DOHH2 (cell line): ENCODE results near the gene C1orf174.

Experiments used
- H3F3A ChIP-seq: fragments of 200-600 bp; sonication (generic), shearing (Covaris generic); 2 replicates; pipeline ENCODE4 v1.6.0; 2016; ENCODE audit warnings: antibody characterized with exemption, mild to moderate bottlenecking; ENCODE audit not compliant: control insufficient read depth, insufficient read depth
- H3K27ac ChIP-seq: fragments of 200-600 bp; sonication (generic); 2 replicates; pipeline ENCODE4 v1.5.1; 2014; ENCODE audit warnings: low read depth, mild to moderate bottlenecking, low read length, moderate library complexity
- H3K27me3 ChIP-seq: fragments of 200-600 bp; sonication (generic); 2 replicates; pipeline ENCODE4 v1.6.1; 2014; ENCODE audit warnings: mild to moderate bottlenecking, low read length, mixed read lengths; ENCODE audit not compliant: control insufficient read depth
- H3K36me3 ChIP-seq: fragments of 200-600 bp; sonication (generic); 2 replicates; pipeline ENCODE4 v1.6.1; 2014; ENCODE audit warnings: mild to moderate bottlenecking, low read length, moderate library complexity, mixed read lengths; ENCODE audit not compliant: control insufficient read depth
- H3K4me1 ChIP-seq: fragments of 200-600 bp; sonication (generic); 2 replicates; pipeline ENCODE4 v1.6.1; 2014; ENCODE audit warnings: mild to moderate bottlenecking, low read length, mixed read lengths; ENCODE audit not compliant: control insufficient read depth
- H3K4me2 ChIP-seq: fragments of 200-600 bp; sonication (generic); 2 replicates; pipeline ENCODE4 v1.6.0; 2014; ENCODE audit warnings: mild to moderate bottlenecking, low read length, moderate library complexity
- H3K4me3 ChIP-seq: fragments of 200-600 bp; sonication (generic); 2 replicates; pipeline ENCODE4 v1.5.1; 2014; ENCODE audit warnings: mild to moderate bottlenecking, low read length, mixed read lengths
- H3K79me2 ChIP-seq: fragments of 200-600 bp; sonication (generic); 2 replicates; pipeline ENCODE4 v1.6.1; 2014; ENCODE audit warnings: mild to moderate bottlenecking, low read length, mixed read lengths; ENCODE audit not compliant: control insufficient read depth
- H3K9me2 ChIP-seq: fragments of 200-600 bp; sonication (generic); replicated peaks from 2 replicates; pipeline ENCODE4 v1.6.1; 2014; ENCODE audit warnings: mild to moderate bottlenecking, low read length, mixed read lengths; ENCODE audit not compliant: control insufficient read depth
- H3K9me3 ChIP-seq: fragments of 200-600 bp; sonication (generic); 2 replicates; pipeline ENCODE4 v1.6.1; 2014; ENCODE audit warnings: antibody characterized with exemption, low read length, mixed read lengths; ENCODE audit not compliant: control insufficient read depth, insufficient read depth
- H4K20me1 ChIP-seq: fragments of 200-600 bp; sonication (generic); 2 replicates; pipeline ENCODE4 v1.6.0; 2014; ENCODE audit warnings: low read depth, mild to moderate bottlenecking, antibody characterized with exemption, low read length, moderate library complexity; ENCODE audit not compliant: control insufficient read depth, insufficient read depth
- EZH2phosphoT487 ChIP-seq: fragments of 200-600 bp; sonication (generic); IDR thresholded peaks from 2 replicates; pipeline ENCODE4 v1.6.1; 2017; ENCODE audit warnings: borderline replicate concordance, mild to moderate bottlenecking, antibody characterized with exemption, low read length, moderate library complexity, mixed read lengths
- TF ChIP-seq, protein P1 (sequence below): fragments of 200-600 bp; sonication (generic); IDR thresholded peaks from one replicate; pipeline ENCODE4 v1.5.1; 2014; ENCODE audit warnings: antibody characterized with exemption, mild to moderate bottlenecking, low read depth, low read length; ENCODE audit not compliant: poor library complexity, severe bottlenecking

Gene C1orf174

DNA sequence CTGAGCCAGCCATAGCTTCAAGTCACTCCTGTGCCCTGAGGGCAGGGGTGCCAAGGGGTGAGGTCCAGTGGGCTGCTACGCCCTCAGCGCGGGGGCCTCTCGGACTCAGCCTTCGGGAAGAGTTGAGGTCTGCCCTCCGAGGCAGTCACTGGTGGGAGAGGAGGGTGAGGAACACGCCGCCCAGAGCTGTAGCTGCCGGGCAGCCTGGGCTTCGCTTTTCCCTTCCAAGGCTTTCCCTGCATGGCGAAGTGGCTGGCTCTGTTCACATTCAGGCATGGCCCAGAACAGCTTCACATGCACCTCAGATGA lies 43.0 kb upstream of the C1orf174 start:
- Histone ChIP-seq H3K27me3 (no peaks in the 10 kb centered on the region), H4K20me1 (no peaks in the 10 kb centered on the region), H3K9me2 (no peaks in the 10 kb centered on the region), H3K9me3 (peaks cover 3% of the 10 kb centered on the region; the same call in 1 of the 2 replicates), H3K79me2 (no peaks in the 10 kb centered on the region), H3K4me1 (no peaks in the 10 kb centered on the region), H3K27ac (no peak overlapping the region), H3K4me3 (no peak overlapping the region), H3F3A (no peaks in the 10 kb centered on the region), H3K4me2 (no peak overlapping the region), H3K36me3 (no peaks in the 10 kb centered on the region)
- TF ChIP-seq, protein P1, sequence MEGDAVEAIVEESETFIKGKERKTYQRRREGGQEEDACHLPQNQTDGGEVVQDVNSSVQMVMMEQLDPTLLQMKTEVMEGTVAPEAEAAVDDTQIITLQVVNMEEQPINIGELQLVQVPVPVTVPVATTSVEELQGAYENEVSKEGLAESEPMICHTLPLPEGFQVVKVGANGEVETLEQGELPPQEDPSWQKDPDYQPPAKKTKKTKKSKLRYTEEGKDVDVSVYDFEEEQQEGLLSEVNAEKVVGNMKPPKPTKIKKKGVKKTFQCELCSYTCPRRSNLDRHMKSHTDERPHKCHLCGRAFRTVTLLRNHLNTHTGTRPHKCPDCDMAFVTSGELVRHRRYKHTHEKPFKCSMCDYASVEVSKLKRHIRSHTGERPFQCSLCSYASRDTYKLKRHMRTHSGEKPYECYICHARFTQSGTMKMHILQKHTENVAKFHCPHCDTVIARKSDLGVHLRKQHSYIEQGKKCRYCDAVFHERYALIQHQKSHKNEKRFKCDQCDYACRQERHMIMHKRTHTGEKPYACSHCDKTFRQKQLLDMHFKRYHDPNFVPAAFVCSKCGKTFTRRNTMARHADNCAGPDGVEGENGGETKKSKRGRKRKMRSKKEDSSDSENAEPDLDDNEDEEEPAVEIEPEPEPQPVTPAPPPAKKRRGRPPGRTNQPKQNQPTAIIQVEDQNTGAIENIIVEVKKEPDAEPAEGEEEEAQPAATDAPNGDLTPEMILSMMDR: no peak
- TF ChIP-seq EZH2phosphoT487: no peak

DNA sequence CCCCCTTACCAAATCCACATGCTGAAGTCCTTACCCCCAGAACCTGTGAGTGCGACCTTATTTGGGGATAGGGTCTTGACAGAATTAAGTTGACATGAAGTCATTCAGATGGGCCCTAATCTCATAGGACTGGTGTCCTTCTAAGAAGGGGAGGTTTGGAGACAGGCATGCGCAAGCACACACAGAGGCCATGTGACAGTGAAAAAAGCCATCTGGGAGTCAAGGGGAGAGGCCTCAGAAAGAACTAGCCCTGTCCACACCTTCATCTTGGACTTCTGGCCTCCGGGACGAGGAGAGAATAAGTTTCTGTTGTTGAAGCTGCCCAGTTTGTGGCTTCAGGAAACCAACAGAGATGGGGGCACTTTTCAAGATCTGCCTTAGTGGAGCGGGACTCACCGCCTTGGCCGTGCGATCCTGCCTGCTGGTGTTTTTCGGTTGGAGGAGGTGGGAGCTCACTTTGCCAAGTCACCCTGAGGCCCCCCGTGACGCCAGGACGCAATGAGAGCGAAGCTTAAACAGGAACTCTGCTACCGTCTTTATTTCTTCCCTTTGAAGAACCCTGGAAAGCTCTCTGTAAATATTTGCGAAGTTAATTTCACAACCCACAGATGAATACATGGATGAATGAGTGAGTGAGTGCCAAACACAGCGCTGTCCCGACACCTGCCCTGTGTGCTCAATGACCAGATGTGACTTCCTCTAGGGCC lies 42.5 kb upstream of the C1orf174 start:
- Histone ChIP-seq H3K9me2 (no peaks in the 10 kb centered on the region), H3K27me3 (no peaks in the 10 kb centered on the region), H3K27ac (no peak overlapping the region), H3K4me2 (no peak overlapping the region), H3K4me3 (no peak overlapping the region), H3K9me3 (peaks cover 8% of the 10 kb centered on the region; the same call in 1 of the 2 replicates), H3F3A (no peaks in the 10 kb centered on the region), H3K36me3 (no peaks in the 10 kb centered on the region), H4K20me1 (no peaks in the 10 kb centered on the region), H3K4me1 (no peaks in the 10 kb centered on the region), H3K79me2 (no peaks in the 10 kb centered on the region)
- TF ChIP-seq, protein P1: no peak
- TF ChIP-seq EZH2phosphoT487: no peak

DNA sequence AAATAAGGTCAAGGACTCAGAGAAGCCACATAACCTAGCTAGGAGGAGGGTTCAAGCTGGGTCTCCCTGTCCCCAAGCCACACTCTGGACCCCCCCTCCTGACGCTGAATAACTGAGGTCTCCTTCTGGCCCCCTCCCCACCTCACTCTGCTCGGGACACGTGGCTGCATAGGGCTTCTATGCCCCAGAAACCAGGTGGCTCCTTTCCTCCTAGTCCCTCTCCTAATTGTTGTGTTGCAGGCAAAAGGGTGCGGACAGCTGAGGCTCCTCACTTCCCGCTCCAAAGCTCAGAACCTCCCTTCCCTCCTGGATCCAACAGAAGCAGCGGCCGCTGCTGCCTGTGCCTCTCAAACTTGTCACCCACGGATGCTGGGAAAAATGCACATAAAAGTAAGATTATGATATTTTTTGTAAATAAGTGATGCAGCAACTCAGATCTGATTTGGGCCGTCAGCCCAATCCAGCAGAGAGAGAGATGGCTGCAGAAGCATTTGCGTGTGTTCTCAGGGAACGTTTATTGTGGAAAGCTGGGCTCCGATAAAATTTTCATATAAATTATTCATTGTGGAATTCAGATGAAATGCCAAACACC lies 40.8 kb upstream of the C1orf174 start:
- H3K27me3 ChIP-seq: no peaks in the 10 kb centered on the region
- no peaks in the 10 kb centered on the region for H3K4me1 ChIP-seq
- no peak for TF ChIP-seq EZH2phosphoT487
- TF ChIP-seq, protein P1: no peak
- peaks cover 11% of the 10 kb centered on the region; the same call in 1 of the 2 replicates for H3K9me3 ChIP-seq
- H3F3A ChIP-seq: no peaks in the 10 kb centered on the region
- H3K79me2 ChIP-seq: no peaks in the 10 kb centered on the region
- H4K20me1 ChIP-seq: no peaks in the 10 kb centered on the region
- no peak overlapping the region for H3K4me3 ChIP-seq
- H3K9me2 ChIP-seq: no peaks in the 10 kb centered on the region
- no peaks in the 10 kb centered on the region for H3K36me3 ChIP-seq
- no peak overlapping the region for H3K4me2 ChIP-seq
- no peak overlapping the region for H3K27ac ChIP-seq
